Fibroblast of skin of abdomen (primary cell): Measurements from ENCODE around the gene NPHP4.

Experiments
- DNase-seq: peaks from one replicate; pipeline ENCODE4 v3.0.0-alpha.2; 2013

NPHP4 gene

DNA sequence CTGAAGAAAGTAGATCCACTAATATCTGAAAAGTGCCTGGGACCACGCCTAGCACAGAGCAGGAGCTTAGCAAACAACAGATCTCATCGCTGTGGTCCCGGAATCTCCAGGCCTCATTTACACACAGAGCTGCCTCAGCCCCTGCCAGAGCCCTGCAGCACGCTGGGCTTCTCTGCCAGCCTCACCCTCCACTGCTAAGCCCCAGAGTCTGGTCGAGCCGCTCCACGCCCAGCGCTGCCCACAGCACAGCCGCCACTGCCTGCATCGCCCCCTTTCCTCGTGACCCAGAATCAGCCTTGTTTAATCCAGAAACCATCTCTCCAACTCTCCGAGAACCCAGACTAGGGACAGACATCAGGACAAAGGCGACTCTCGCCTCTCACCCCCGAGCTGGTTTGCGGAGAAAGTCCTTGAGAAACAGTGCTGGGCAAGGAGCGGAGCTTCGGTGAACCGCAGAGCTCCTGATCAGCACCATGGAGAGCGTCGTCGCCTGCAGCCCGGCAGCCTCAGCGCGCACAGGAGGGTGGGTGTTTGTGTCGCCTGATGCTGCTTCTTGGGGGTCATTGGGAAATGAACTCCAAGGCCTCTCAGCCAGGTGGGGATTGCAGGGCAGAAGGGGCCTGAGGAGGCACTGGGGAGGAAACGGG, 145.1 kb downstream of the NPHP4 start:
- peak; percentile 18 for DNase-seq

DNA sequence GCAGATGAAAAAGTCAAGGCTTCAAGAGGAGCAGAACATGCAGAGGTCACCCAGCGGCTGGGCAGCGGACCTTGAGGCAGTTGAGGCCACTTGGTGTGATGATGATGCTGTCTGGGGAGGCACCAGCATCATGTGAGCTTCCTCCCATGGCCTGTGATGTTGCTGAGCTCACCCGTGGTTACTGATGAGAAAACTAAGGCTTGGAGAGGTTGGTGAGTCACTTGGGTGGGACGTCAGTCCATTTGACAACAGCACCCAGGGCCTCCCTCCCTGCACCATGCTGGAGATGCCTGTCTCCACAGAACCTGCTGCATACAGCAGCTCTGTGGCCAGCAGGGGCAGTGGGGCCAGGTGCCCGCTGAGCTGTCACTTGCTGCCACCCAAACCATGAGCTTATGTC, 146.8 kb downstream of the NPHP4 start:
- no peak for DNase-seq

DNA sequence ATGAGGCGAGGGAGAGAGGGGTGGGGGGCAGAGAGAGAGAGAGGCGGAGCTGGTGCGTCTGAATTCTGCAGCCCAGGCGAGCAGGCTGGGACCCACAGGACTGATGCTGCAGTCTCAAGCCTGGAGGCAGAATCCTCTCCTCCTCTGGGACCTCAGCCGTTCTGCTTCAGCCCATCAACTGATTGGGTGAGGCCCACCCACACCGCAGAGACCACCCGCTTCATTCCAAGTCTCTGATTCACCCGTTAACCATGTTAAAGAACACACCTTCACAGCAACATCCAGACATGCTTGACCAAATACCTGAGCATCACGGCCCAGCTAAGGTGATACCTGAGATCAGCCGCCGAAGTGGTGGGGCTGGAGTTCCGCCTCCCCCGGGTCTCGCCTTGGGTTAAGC, 147.8 kb downstream of the NPHP4 start:
- no peak for DNase-seq

DNA sequence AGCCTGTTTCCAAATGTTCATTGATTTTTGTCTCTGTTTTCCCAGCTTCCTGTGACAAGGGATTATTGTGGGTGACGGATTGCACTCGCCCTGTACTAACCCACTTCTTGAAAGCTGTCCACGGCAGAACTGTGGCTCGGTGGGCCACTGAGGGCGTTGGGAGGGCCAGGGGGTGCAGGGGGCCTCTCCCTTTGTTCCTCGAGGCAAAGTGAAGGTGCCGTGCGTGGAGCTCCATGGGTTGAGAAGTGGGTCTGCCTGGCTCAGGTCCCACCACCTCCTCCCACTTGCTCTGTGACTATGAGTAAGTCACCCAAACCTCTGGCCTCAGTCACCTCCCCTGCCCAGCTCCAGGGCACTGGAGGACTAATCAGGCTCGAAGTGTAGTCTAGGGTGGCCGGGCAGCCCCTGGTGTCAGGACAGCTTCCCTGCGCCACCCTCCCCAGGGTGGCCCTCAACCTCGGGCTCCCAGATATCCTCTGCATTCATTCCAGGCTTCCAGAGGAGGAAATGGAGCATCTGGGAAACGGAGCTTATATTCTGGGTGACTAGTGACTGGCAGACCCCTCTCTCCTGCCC, 148.6 kb downstream of the NPHP4 start:
- DNase-seq = no peak

DNA sequence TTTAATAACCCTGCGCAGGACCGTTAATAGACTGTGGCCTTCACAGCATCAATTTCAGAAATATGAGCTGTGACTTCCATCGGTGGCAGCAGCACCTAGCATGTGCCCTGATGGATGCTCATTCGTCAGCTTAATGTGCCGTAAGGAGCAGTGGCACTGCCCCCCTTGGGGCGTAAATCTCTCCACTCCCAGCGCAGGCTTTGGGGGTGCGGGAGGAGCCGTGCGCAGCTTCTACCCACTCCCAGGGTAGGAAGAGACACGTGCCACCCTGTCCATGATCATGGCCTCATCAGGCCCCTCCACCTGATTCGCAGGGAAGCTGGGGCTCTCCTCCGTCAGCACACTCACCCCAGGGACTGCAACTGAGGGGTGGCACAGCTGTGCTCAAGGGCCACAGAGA, 149.5 kb downstream of the NPHP4 start:
- DNase-seq = no peak

DNA sequence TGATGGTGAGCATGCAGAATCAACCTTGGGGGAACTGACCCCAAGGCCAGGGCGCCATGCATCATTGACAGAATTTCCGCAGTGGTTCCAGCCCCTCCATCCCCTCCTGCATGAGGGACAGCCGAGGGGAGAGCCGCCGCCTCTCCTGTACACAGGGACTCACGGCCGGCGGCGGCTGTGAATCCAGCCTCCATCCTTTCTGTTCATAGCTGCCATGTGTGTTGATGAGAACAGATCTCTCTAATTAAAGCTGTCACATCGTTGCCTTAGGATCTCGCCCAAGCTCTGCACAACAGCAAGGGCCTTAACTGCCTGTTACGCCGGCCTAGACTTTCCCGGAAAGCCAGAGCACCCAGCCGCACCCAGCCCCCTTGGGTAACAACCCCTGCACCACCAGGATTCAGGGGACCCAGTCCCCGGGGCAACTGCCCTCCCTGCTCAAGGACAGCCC, 151.6 kb downstream of the NPHP4 start:
- no peak for DNase-seq

DNA sequence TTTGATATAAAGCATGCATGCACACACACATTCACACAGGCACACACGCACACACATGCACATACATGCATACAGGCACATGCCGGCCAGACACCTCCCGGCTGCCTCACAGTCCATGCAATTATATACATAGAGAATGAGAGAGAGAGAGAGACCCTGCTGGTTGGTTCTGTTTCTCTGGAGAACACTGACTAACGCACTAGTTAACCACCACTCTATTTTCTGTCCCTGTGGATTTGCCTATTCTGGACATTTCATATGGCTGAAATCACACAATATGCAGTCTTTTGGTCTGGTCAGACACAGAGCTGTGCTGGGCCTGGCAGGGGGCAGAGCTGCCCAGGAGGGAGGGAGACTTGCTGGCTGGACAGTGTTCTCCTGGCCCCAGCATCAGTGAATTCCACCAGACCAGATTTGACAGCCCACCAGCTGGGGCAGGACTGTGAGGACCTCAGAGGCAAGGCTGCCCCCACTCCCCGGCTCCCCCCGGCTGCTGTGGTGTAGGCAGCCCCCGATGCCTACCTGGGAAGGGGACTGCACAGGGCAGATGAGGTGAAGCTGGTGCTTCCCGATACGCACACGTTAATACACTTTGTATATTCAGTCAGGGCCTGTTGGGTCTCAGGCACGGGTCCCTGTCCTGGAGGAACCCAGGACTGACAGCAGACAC, 152.2 kb downstream of the NPHP4 start:
- DNase-seq = no peak

DNA sequence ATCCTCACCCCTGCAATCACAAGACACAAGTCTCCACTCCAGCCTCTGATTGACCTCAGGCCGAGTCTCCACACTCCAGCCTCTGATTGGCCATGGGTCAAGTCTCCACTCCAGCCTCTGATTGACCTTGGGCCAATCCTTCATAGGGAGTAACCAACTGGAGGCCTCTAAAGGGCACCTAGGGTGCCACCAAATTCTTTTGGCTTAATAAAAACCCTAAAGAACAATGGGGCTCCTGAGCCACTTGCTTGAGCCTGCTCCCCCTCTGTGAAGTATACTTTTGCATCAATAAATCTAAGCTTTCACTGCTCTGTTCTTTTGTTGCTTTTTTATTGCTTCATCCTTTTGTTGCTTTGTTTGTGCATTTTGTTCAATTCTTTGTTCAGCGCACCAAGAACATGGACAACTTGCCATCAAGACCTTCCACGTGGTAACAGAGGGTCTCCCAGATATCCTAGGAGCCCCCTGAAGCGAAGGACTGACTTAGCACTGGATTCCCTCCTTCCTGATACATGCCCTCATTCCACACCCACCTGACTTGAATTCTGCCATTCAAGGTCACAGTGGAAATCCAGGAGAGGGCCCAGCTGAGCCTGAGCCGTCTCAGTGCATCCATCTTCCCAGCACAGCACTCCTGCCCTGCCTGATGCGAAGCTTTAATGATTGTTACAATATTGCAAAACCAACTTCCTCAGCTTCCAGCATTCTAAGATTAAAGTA, 152.9 kb downstream of the NPHP4 start:
- no peak for DNase-seq

DNA sequence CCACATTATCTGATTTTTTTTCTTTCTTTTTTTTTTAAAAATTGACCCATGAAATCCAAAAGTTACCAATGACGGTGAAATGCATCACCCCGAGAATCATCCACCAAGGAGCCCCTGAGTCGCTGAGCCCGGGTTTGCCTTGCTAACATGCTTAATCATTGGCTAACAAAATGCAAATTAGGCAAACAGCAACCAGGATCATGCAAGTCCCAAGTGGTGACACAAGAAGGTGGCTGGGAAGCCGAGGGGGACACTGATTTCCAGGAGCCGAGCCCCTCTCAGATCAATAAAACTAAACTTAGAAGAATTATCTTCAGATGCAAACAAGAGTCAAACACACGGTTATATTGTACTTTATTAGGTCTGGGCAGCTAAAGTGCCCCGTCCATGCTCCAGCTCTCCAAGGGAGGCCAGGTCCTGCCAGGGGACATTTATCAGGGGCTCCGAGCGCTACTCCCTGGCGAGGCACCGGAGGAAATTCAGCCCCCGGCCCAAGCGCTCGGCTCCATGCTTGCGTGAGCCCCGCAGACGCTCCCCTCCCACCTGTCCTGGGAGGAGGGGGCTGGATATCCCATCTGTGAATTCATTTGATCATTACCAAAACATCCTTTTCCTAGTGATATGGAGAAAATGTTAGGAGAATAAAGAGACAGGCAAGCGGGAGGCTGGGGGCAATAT, 154.1 kb downstream of the NPHP4 start:
- DNase-seq = no peak

DNA sequence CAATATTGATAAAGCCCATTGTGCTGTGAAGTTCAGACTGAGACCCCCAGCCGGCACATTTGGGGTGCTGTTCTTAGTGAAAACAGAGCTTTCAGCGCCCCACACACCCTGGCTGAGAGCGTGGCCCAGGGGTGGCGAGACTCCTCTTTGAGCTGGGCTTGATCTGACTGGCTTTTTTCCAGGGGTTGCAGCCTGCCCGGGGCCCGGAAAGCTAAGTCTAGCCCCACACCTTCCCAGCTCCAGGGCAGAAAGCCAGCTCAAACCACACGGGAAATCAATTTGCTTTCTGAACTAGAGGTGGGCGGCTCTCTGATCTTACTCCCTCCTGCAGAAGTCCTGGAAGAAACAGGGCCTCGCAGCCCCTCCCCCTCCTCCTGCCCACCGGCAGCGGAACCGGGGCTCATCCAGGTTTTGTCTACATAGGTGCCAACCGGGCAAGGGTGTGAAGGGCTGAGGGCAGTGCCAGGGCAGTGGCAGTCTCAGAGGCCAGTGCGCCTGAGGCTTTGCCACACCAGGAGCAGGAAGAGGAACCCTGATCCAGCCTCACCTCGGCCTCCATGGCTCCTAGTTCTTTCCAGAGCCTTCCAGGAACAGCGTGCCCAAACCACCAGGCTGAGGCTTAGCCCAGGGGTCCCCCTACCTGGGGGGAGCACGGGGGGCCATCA, 155.3 kb downstream of the NPHP4 start:
- DNase-seq = no peak

DNA sequence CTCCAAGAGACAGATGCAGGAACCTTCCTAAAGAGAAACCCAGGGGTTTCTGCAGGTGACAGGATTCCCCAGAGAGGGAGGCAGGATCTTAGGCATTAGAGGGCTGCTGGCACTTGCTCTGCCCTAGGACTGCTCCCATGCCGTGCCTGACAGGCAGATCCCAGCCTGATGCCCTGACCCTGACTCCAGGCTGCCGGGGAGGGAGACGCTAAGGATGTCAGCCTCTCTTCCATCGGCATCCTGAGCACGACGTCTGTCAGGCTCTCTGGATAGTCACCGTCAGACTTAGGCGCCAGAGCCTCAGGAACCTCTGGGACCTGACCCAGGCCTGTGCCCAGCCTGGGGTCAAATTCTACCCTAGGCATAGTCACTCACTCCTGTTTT, 157.1 kb downstream of the NPHP4 start:
- DNase-seq = no peak

DNA sequence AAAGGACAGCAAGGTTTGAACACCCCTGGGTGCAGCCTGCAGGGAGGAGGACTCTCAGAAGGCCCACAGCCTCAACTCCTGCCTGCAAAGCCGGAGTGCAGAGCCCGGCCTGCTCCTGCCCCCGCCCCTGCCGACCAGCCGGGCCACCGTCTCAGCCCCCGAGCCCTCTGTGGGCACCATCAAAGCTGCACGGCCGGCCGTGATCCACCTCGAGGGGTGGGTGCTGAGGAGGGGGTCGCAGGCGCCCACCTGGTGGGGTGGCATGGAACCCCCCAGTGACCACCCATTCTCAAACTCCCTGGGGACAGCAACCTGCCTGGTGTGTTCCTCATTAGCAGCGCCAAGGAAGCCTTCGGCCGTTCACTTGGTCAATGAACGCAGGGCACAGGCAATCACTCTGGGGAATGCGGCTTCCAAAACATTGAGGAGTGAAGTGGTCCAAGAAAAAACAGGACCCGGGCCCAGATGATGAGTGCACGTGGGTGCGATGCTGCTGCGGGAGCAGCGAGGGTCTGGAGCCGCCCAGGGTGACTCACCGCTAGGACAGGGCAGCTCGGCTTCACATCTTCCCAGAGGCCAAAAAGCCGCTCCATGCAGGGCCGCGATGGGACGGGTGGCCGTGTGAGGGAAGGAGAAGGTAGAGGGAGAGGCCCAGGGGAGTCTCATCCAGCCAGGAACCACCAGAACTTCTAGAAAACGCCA, 157.6 kb downstream of the NPHP4 start:
- DNase-seq = no peak

DNA sequence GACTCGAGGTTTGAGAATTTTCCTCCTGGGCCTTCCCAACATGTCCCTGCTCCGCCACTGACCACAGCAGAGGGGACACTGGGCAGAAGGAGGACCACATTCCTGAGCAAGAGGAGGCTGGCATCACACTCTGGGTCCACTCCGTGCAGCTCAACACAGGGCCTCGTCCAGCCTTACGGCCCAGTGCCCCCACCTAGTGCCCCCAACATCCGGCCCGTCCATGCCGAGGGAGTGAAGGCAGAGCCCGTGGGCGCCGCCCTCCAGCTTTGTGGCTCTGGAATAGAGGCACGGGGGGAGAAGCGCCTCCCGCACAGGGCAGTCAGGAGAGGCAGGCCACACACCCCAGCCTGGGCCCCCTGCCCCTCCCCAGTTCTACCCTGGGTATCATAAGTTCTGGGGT, 158.3 kb downstream of the NPHP4 start:
- DNase-seq = no peak

DNA sequence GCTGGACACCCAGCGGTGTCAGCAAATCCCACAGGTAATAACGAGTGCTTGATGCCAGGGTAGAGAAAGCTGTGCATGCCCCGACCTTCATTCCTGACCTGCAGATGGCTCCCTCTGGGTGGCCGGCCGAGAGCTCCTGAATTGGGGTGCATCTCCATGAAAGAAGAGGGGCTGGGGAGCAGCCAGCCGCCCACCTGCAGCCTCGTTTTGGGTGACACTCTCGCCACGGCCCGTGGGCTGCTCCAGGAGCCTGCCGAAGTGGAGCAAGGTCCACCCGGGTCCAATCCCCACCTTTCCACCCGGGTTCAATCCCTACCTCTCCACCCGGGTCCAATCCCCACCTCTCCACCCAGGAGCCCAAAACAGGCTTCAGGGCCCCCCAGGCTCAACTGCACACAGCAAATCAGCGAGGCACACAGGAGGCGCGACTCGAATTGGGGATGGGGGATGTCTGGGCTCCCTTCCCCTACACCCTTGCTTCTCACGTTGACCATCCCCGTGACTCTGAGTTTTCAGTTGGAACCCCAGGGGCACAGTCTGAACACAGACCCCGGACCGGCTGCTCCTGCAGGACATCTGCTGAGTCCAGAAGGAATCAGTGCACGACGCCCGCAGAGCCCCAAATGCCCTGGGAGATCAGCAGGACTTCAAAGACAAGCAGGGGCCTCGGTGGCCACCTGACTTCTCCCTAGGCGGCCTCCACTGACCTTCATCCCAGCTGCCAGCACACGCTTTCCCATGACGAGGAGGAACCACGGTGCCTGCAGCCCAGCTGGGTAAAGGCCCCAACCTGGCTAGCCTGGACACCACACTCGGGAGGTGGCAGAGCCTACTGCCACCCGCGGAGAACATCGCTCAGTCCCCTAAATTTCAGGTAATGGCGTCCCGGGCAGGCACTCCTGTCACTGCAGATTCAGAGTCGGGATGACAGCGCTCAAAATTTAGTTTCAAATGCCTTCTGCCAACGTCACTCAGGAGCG, 159.0 kb downstream of the NPHP4 start:
- no peak for DNase-seq

DNA sequence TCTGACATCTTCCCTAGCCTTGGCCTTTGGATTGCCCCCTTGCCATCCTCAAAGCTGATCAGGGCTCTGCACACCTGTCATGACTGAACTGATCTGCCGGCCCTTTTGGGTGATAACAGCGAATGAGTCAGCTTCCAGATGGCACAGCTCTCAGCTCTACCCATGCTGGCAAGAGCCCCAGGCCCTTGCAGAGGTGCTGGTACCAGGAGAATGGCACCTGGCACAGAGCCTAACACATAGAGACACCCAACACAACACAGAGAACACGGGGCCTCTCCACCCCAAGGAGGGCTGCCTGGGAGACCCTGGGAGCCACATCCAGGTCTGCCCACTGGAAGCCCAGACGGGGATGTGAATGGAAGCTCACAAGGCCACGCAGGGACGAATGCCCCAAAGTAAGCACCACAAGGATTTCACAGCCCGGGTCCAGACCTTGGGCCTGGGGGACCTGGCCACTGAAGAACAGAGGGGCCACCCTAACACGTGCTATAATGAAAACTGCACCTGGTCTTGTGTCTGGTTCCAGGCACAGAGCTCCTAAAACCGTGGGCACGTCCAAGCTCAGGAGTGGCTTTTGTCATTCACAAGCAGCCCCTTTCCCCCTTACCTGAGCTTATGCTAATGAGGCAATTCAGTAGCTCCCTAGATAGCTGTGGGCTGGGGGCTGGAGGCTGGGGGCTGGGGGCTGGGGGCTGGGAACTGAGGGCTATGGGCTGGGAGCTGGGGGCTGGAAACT, 160.5 kb downstream of the NPHP4 start:
- DNase-seq = no peak

DNA sequence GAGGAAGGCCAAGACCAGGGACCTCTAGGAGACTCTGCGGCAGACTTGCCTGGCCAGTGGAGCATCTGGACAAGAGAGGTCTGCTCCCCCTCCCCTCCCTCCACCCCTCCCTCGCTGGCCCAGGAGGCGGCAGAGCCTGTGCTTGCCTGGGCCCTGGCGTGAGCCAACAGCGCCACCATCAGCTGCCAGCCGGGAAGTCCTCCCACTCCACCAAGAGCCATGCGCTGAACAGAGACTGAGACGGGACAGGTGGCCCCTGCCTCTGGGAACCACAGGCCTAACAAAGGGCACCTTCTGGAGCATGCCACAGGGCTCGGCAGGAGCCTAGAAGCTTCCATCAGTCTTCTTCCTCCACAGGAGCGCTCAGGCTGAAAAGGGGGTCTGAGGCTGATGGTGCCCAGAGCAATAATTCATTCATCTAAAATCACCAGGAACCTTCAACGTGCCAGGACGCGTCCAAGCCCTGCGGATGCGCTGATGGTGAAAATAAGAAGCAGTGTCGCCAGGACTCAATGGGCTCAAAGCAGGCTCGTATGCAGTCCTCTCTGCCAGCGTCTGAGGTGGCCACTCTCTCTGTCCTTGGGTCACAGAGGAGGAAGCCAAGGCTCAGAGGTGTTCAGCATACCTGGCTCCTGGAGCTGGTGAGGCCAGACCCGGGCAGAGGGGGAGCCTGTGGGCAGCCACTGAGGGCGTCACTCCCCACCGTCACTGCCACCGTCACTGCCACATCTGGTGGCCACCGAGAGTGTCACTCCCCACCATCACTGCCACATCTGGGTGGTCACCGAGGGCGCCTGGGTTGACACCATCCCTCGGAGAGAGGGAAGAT, 161.2 kb downstream of the NPHP4 start:
- DNase-seq = no peak

DNA sequence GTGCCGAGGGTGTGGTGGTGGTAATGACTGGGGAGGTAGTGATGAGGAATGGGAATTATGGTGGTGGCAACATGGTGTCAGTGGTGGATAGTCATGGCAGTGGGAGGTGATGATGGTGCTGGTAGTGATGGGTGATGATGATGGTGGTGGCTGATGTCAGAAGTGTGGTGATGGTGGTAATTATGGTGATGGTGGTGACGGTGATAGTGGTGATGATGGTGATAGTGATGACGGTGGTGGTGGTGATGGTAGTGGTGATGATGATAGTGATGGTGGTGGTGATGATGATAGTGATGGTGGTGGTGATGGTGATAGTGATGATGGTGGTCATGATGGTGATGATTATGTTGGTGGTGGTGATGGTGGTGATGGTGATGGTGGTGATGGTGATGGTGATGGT, 162.8 kb downstream of the NPHP4 start:
- DNase-seq = no peak

DNA sequence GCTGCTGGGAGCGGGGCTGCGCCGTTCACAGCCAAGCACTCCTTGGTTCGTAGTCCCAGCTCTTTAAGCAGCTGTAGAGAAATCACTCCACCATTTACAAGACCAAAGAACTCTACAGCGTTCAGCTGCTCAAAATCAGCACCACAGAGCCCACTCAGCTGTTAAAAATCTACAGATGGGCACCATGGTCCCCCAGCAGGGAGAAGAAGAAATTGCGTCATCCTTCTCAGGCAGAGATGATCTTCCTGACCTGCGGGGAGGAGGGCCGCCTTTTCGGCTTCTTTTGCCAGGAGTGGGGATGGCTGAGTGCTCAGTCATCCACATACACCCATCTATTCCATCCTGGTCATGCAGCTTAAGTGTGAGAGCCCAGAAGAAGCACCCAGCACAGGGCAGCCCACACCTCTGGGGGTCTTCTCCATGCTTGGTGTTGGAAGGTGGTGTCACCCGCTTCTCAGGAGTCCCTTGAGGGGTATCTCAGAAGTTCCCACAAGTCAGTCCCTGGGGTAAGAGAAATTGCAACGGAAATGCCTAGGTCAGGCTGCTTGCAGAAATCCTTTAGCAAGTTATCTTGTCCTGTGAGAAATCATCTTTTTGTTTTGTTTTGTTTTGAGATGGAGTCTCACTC, 163.8 kb downstream of the NPHP4 start:
- no peak for DNase-seq
